NCI-H2227 treated with DMSO at 0.1 percent for 48 hours (cell line): ENCODE results near the gene CAD.

Experiments
- DNase-seq: peaks from one replicate; lab custom pipeline; 2025; lab: John Stamatoyannopoulos, UW

CAD gene

DNA sequence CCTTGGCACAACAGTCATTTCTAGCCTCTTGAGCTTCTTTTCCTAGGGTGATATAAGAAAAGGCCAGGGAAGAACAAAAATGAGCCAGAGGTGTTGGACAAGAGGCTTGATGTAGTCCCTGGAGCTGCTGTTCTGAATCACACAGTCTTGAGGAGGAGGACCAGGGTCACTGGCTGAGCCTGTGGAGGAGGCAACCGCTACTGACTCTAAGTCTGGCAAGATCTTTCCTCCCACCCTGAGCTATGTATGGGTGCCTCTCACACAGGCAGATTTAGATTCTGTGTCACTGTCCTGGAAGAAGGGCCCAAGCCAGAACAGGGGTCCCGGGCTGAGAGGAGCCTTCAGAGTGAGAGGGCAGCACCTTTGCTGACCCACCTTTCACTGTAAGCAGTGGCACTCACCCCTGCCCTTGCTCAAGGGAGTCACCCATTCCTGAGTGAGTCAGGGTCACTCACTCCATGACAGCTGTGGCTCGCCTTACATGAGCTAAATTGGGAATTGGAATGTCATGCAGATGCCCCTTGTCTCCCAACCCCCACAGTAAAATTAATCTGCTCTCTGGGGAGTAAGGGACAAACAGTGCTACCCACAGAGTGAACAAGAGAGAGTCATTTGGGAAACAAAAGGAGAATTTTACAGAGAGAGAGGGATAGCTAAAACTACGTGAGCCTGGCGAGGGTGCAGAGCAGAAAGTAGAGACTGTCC lies 64.8 kb downstream of the CAD start, which contains the start of gene TRIM54:
TSS of gene TRIM54 (plus strand) at position 575 of the 705 bp plus-strand sequence. CDS start 303 bp downstream, outside the sequence.
- DNase-seq: no peak

GRCh38 chr2:27282892-27283291 lies 65.7 kb downstream of the CAD start:
- DNase-seq: no peak

GRCh38 chr2:27284996-27285395 lies 67.8 kb downstream of the CAD start:
- no peak for DNase-seq

DNA sequence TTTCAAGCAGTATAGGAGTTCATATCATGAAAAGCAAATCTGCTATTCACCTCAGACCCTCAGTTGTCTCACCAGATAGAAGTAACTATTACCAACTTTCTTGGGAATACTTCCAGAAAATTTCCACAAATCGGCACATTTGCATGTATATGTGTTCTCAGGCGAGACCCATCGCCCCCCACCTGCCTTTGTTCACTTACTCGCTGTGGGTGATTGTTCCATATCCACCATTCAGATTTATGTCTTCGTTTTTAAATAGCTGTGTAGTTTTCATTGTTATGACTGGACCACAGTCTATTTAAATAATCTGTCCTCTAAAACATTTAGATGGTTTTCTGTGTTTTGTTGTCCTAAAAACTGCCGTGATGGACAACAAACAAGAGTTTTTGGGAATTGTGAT lies 68.3 kb downstream of the CAD start:
- DNase-seq: no peak

DNA sequence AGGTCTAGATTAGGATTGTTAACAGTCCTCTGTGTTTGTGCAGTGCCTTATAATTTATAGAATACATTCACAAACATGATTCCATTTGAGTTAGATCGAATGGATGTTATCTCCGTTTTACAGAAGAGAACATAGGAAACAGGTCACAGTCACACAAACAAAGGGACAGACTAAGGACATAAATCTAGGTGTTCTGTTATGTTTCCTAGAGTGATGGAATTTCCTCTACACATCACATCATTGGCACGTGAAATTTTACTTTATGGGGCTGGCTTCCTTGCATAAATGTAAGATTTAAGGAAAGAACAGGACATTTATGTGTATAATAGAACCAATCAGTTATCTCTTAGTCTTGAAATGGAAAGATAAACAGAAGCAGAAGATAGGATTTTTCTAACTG lies 71.4 kb downstream of the CAD start:
- no peak for DNase-seq

DNA sequence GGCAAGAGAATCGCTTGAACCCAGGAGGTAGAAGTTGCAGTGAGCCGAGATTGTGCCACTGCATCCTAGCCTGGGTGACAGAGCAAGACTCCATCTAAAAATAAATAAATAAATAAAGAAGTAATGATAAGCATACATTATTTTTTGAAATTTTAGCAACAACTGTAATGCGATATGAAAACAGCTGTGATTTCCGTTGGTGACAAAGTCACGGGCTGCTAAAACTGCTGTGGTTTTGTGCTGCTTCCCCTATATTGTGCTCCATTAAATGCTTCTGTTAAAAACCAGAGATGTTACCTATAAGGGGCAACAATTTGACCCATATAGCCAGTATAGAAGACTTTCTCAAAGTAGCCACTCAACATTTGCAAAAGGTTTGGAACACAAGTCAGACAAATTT lies 73.4 kb downstream of the CAD start:
- DNase-seq: no peak

GRCh38 chr2:27291865-27292264 lies 74.7 kb downstream of the CAD start:
- no peak for DNase-seq
